Heart left ventricle (tissue), 13 donors: ENCODE results near the gene MPHOSPH6.

Experiments used
- POLR2A ChIP-seq, 2 donors: fragments of 450-650 bp; IDR thresholded peaks; one replicate each; pipeline ENCODE4 v1.6.1; 2017; ENCODE audit warnings: antibody characterized with exemption in 2 of 2, mild to moderate bottlenecking in 2 of 2, moderate library complexity in 2 of 2
- TF ChIP-seq, protein P1 (sequence below), 12 donors: fragments of 200-600 bp; sonication (generic) in 4 of 12; IDR thresholded peaks; one replicate each; pipeline versions ENCODE4 v1.5.0 to v1.8.0; 2018 to 2022; ENCODE audit warnings: antibody characterized with exemption in 12 of 12, mild to moderate bottlenecking in 5 of 12
- donor health status: ischemic (EF 13 %, LVEDD 7.1; RV severe dilation, severe dysfunction).
- donor health status: DM: no; HTN: yes; CAD: no.
- donor health status: DM: no; HTN: no; CAD: no.
- donor health status: ischemic (EF 25% LVEDD 6.9; RV normal size, moderate dysfunction).
- donor health status: ischemic (EF 25% LVEDD 5.7; RV mildly dilated, moderate dysfunction).
- donor health status: ischemic (EF 35%, LVEDD 5.7; RV mildly dilated, moderate dysfunction).
- donor health status: nonischemic (EF 11% LVEDD 7.7; RV severe dilation, severe dysfunction).
- donor health status: DM: yes; HTN: yes; CAD: no.
- donor health status: PGD.
- donor health status: ischemic (EF 29% LVEDD 5.4; RV normal size, mild dysfunction).
- donor health status: nonischemic (EF 23%, LVEDD 6.1; RV moderate dilation, normal function).

DNA sequence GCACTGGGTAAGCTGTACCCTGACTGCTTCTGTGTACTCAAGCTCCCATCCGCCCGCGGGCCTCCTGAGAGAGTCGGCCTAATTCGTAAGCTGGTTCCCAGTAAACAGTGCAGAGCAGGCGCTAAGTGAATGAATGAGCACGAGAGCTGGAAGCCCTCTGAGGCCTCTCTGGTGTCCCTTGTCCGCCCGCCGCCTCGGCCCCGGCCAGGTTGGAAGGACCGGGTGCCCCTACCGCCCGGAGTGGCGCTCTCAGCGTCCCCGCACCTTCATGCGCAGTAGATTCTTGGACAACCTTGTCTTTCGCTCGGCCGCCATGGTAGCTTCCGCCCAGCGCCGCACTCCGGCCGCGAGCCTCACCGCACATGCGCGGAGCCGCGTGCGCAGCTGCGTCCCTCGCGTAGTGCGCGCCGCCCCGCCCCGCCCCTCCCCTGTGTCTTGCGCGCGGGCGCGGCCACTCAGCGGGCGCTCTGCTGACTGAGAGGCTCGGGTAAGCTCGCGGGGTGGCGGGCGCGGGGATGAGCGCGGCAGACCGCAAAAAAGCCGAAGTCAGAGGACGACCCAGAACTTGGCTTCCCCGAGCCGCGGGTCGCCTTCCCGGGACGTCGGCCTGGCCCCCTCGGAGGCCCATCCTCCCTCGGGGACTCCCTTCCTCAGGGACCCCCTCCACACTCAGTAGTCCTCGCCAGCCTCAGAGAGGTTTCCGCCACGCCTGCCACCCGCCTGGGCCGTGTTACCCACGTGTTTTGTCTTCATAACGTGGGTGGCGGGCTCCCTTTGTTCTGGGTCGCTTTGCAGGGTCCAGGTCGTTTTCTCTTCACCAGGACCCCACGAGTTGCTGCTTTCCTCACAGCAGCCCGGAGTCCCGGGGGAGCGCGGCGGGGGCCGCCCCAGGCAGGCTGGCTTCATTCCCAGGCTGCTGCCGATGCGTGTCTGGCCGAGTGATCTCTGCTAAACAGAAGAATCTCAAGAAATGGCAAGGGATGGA lies at the start of gene MPHOSPH6:
- TF ChIP-seq, protein P1, sequence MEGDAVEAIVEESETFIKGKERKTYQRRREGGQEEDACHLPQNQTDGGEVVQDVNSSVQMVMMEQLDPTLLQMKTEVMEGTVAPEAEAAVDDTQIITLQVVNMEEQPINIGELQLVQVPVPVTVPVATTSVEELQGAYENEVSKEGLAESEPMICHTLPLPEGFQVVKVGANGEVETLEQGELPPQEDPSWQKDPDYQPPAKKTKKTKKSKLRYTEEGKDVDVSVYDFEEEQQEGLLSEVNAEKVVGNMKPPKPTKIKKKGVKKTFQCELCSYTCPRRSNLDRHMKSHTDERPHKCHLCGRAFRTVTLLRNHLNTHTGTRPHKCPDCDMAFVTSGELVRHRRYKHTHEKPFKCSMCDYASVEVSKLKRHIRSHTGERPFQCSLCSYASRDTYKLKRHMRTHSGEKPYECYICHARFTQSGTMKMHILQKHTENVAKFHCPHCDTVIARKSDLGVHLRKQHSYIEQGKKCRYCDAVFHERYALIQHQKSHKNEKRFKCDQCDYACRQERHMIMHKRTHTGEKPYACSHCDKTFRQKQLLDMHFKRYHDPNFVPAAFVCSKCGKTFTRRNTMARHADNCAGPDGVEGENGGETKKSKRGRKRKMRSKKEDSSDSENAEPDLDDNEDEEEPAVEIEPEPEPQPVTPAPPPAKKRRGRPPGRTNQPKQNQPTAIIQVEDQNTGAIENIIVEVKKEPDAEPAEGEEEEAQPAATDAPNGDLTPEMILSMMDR (IDR thresholded peaks at IDR 0.05): peak in 2 of 12 donors; percentile 8 to 12
- TF ChIP-seq POLR2A (IDR thresholded peaks at IDR 0.05): peak in 1 of 2 donors; percentile 58
